Panc1 (cell line): ENCODE results near the gene LITAFD. TPM values are rescaled to one million over a fixed set of nuclear protein-coding genes. Genes with fewer than 3 reads are reported as not detected.

Source experiments
- ATAC-seq: fragments of 200-7000 bp; cut with Tn5 transposase; 2 replicates; pipeline ENCODE4 v1.9.1; 2020; ENCODE audit warnings: mild to moderate bottlenecking, moderate library complexity
- BruUV-seq: library from RNA; stranded (reverse); fragments of 400-500 nt; replicated peaks from 2 replicates; lab custom pipeline; 2021; lab: Mats Ljungman, UMichigan
- CTCF ChIA-PET: fragments of 300-600 bp; sonication (Branson Sonifier 250); formaldehyde crosslinking; loops from one replicate; lab custom pipeline; 2022; ENCODE audit warnings: antibody characterized with exemption; lab: Charles Lee
- POLR2A ChIA-PET: fragments of 300-600 bp; sonication (Branson Sonifier 250); formaldehyde crosslinking; loops from one replicate; lab custom pipeline; 2022; ENCODE audit warnings: antibody characterized with exemption; lab: Charles Lee
- DNase-seq: peaks from one replicate; pipeline ENCODE4 v3.0.0-alpha.2; 2010; ENCODE audit warnings: low read depth, low spot score
- H3K27ac ChIP-seq: 2 replicates; pipeline ENCODE4 v1.5.1; 2011; ENCODE audit warnings: mild to moderate bottlenecking, low read length, inconsistent platforms
- H3K27me3 ChIP-seq: fragments of 200-500 bp; sonication (Bioruptor generic); 2 replicates; pipeline ENCODE4 v1.6.0; 2014; ENCODE audit warnings: low read length, inconsistent platforms; ENCODE audit not compliant: control insufficient read depth, insufficient read depth
- H3K36me3 ChIP-seq: fragments of 200-500 bp; sonication (Bioruptor generic); 2 replicates; pipeline ENCODE4 v1.5.1; 2014; ENCODE audit warnings: inconsistent platforms, mild to moderate bottlenecking, low read length, moderate library complexity; ENCODE audit not compliant: control insufficient read depth, insufficient read depth
- H3K4me1 ChIP-seq: 2 replicates; pipeline ENCODE4 v1.5.1; 2011; ENCODE audit warnings: inconsistent platforms, mild to moderate bottlenecking, low read length, moderate library complexity; ENCODE audit not compliant: control insufficient read depth, insufficient read depth
- H3K4me3 ChIP-seq, 2 experiments: 2 replicates each; pipeline ENCODE4 v1.5.1; 2011 to 2012; ENCODE audit warnings: low read depth in 2 of 2, low read length in 2 of 2, mild to moderate bottlenecking in 2 of 2, inconsistent platforms in 1 of 2, moderate library complexity in 1 of 2
- H3K9me3 ChIP-seq: fragments of 200-500 bp; sonication (Bioruptor generic); 2 replicates; pipeline ENCODE4 v1.5.1; 2014; ENCODE audit warnings: low read depth, mild to moderate bottlenecking, inconsistent platforms, low read length, moderate library complexity; ENCODE audit not compliant: control insufficient read depth, insufficient read depth
- CTCF ChIP-seq: fragments of 450-650 bp; IDR thresholded peaks from 2 replicates; pipeline ENCODE4 v1.5.1; 2017; ENCODE audit warnings: mild to moderate bottlenecking
- POLR2AphosphoS5 ChIP-seq: IDR thresholded peaks from 2 replicates; pipeline ENCODE4 v1.6.1; 2012; ENCODE audit warnings: mild to moderate bottlenecking, low read depth, low read length, moderate library complexity
- REST ChIP-seq, 2 experiments: IDR thresholded peaks; 2 replicates each; pipeline ENCODE4 v1.6.1; 2011 to 2012; ENCODE audit warnings: low read depth in 2 of 2, control low read depth in 1 of 2, low read length in 1 of 2, mild to moderate bottlenecking in 1 of 2, moderate library complexity in 1 of 2; ENCODE audit not compliant: insufficient read depth in 1 of 2
- SIN3A ChIP-seq: IDR thresholded peaks from 2 replicates; pipeline ENCODE4 v1.6.1; 2012; ENCODE audit warnings: low read depth, mild to moderate bottlenecking, low read length, moderate library complexity, borderline replicate concordance; ENCODE audit not compliant: insufficient read depth
- TCF7L2 ChIP-seq: IDR thresholded peaks from 2 replicates; pipeline ENCODE4 v1.6.1; 2011; ENCODE audit warnings: mild to moderate bottlenecking, low read depth, low read length, inconsistent platforms
- in situ Hi-C: cut with HindIII; loops from 2 replicates; pipeline ENCODE4 v1.10.0; 2016; ENCODE audit warnings: low sequenced_read_pairs, low pct_unique_long_range_greater_than_20kb
- intact Hi-C: fragments of 100-400 bp; cut with micrococcal nuclease; formaldehyde crosslinking; loops from one replicate; pipeline ENCODE4 v1.10.0; 2022; ENCODE audit not compliant: unreplicated experiment
- total RNA-seq: library from RNA; stranded (reverse); gene quantifications from one replicate; pipeline ENCODE4 v1.2.1, GENCODE V29; 2021; ENCODE audit not compliant: unreplicated experiment

LITAFD gene
- total RNA-seq, 1 experiment from 2014 or later: not detected

- TF ChIP-seq CTCF (no peak), REST (IDR thresholded peaks at IDR 0.05; ENCODE audit: insufficient read depth in 1 of 2, low read depth in 2 of 2, low read length in 1 of 2) (no peak), POLR2AphosphoS5 (no peak), SIN3A (no peak), TCF7L2 (no peak)
- in situ Hi-C loops (no loop called here), intact Hi-C loops (no loop called here)
- Histone ChIP-seq H3K27me3 (no peaks in the 10 kb centered on the region), H3K9me3 (no peaks in the 10 kb centered on the region), H3K4me3 (no peak overlapping the region), H3K27ac (no peak overlapping the region), H3K4me1 (no peaks in the 10 kb centered on the region), H3K36me3 (peaks cover 21% of the 10 kb centered on the region)
- ATAC-seq (no peak), DNase-seq (no peak)
- no TSS peak for BruUV-seq
- POLR2A ChIA-PET: no interaction called here
- CTCF ChIA-PET: no interaction called here
These were observed 30.6 kb downstream of the LITAFD start for GRCh38 chr16:8912793-8913192.

DNA sequence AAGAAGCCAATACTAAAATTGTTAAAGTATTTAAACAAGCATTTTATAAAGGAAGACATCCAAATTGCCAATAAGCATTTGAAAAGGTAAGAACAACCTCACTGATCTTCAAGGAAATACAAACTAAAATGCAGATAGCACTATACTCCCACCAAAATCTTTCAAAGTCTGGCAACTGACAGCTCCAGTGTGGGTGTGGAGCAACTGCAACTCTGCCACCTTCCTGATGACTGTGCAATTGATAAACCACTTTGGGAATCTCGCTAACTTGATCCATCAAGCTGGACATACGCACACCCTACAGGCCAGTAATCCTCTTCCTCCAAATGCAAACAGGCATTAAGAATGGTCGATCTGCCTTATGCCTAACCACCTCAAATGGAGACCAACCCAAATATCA lies 31.9 kb downstream of the LITAFD start:
- H3K27me3 ChIP-seq: no peaks in the 10 kb centered on the region
- DNase-seq (no peak), ATAC-seq (no peak)
- peaks cover 14% of the 10 kb centered on the region for H3K36me3 ChIP-seq
- H3K4me1 ChIP-seq: no peaks in the 10 kb centered on the region
- TF ChIP-seq SIN3A (no peak), TCF7L2 (no peak), POLR2AphosphoS5 (no peak), REST (IDR thresholded peaks at IDR 0.05; ENCODE audit: insufficient read depth in 1 of 2, low read depth in 2 of 2, low read length in 1 of 2) (no peak), CTCF (no peak)
- no peaks in the 10 kb centered on the region for H3K9me3 ChIP-seq
- no peak overlapping the region for H3K4me3 ChIP-seq
- ChIA-PET CTCF (interaction anchor here (0.6 to 1.0 kb wide), 2 partner anchors 95 to 118 kb away, joined by 3 to 7 read pairs; no protein-coding TSS in a partner anchor), POLR2A (interaction anchor here (0.5 kb wide), 1 partner anchor 34 kb away, joined by 3 read pairs; no protein-coding TSS in a partner anchor)
- in situ Hi-C loops: no loop called here
- BruUV-seq: no TSS peak
- no peak overlapping the region for H3K27ac ChIP-seq
- intact Hi-C loops: no loop called here
